Stimulated activated naive CD8-positive, alpha-beta T cell treated with anti-CD3 and anti-CD28 coated beads, Interleukin-15, Interleukin-2, amounts not matched to agents 100 ng/mL and 50 ng/mL, for 24 hours (primary cell): ENCODE results near the gene GRIN2A.

ENCODE experiments used
- H3K27ac Mint-ChIP-seq: one replicate; pipeline ENCODE4 v1.8.0; 2021; ENCODE audit warnings: mild to moderate bottlenecking, mixed read lengths
- H3K27me3 Mint-ChIP-seq: one replicate; pipeline ENCODE4 v1.8.0; 2021; ENCODE audit warnings: mixed read lengths
- H3K36me3 Mint-ChIP-seq: one replicate; pipeline ENCODE4 v1.8.0; 2021; ENCODE audit warnings: low read depth, mixed read lengths
- H3K4me1 Mint-ChIP-seq: one replicate; pipeline ENCODE4 v1.8.0; 2021; ENCODE audit warnings: low read depth, mixed read lengths
- H3K4me3 Mint-ChIP-seq: one replicate; pipeline ENCODE4 v1.8.0; 2021; ENCODE audit warnings: mild to moderate bottlenecking, mixed read lengths
- H3K9me3 Mint-ChIP-seq: one replicate; pipeline ENCODE4 v1.8.0; 2021; ENCODE audit warnings: mixed read lengths

GRIN2A gene

DNA sequence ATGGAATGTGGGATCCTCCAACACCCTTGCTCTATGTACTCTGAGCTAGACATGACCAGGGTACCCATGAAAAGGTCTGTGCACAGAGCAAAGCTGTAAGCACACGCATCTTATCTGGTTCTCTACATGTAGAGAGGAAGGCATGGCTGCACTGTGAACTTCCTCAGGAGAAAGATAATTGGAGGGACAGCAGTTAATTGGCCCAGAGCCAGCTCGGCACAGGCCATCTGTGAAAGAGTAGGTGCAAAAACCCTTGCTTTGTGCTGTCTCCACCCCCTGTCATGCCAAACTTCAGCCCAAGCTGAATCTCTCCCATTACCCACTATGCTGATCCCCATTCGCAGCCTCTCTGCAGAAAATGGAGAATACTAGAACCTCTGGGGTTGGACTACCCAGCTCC lies 241.0 kb downstream of the GRIN2A start:
- no peaks in the 10 kb centered on the region for H3K4me1 Mint-ChIP-seq
- peaks cover 3% of the 10 kb centered on the region for H3K9me3 Mint-ChIP-seq
- H3K27ac Mint-ChIP-seq = no peak overlapping the region
- no peaks in the 10 kb centered on the region for H3K27me3 Mint-ChIP-seq
- H3K4me3 Mint-ChIP-seq = no peak overlapping the region
- H3K36me3 Mint-ChIP-seq = no peaks in the 10 kb centered on the region

- Mint-ChIP-seq H3K36me3 (no peaks in the 10 kb centered on the region), H3K27me3 (peaks cover 3% of the 10 kb centered on the region), H3K4me1 (no peaks in the 10 kb centered on the region)
These were observed 247.3 kb downstream of the GRIN2A start for GRCh38 chr16:9934723-9935508.

DNA sequence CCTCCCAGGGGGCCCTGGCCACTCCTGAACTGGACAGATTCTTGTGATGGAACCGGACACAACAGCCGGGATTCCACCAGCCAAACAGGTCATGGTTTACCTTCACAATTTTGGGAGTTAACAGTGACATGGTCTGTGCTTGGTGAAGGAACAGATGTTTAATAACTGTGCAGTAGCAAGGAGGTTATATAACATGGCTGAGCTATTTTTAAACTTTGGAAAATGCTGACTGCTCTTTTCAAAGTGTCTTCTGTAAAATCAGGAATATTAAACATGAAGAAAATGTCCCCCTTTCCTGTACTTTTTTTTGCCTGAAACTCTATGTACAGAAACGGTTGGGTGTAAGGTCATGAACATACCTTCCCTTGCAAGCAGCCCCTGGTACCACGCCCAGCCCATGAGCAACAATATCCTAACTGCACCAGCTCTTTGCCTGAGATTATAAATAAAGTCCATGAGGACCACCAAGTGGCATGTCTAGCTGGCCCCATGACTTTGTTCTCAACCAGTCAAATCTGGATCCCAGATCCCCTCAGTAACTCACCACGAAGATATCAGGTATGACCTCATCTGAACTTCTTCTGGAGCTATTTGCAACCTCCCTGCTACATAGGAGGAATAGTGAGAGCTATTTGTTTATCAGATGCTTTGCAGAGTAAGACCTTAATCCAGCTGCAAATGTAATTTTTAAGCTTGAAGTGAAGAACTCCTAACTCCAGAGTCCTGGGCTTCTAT lies 249.1 kb downstream of the GRIN2A start:
- Mint-ChIP-seq H3K9me3 (peaks cover 3% of the 10 kb centered on the region), H3K27me3 (peaks cover 8% of the 10 kb centered on the region), H3K4me1 (no peaks in the 10 kb centered on the region), H3K27ac (no peak overlapping the region), H3K36me3 (no peaks in the 10 kb centered on the region), H3K4me3 (no peak overlapping the region)

More at GRCh38 chr16:9934723-9935508, 247.3 kb downstream of the GRIN2A start:
- no peak overlapping the region for H3K4me3 Mint-ChIP-seq
- peaks cover 3% of the 10 kb centered on the region for H3K9me3 Mint-ChIP-seq
- H3K27ac Mint-ChIP-seq = no peak overlapping the region

- Mint-ChIP-seq H3K27ac (no peak overlapping the region), H3K36me3 (no peaks in the 10 kb centered on the region), H3K27me3 (peaks cover 8% of the 10 kb centered on the region), H3K9me3 (peaks cover 3% of the 10 kb centered on the region), H3K4me3 (no peak overlapping the region), H3K4me1 (no peaks in the 10 kb centered on the region)
These were observed 250.2 kb downstream of the GRIN2A start for GRCh38 chr16:9932000-9932399.

DNA sequence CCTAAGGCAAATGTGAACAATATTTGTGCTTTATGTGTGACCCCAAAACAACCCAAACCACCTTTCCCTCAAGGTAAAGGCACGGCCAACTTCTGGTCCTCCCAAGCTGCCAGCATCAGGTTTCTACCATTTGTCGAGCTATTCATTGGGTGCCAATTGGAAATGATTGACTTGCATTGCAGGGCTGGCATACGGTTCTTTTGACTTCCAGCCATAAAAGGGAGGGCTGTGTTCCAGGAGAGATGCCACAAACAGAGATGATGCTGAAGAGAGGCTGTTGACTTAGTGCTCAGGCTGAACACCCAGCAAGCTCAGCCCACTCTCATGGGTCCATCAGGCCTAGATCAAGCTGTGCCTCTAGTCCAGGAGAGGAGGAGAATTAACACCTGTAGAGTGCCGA lies 252.4 kb downstream of the GRIN2A start:
- Mint-ChIP-seq H3K27me3 (peaks cover 4% of the 10 kb centered on the region), H3K4me1 (no peaks in the 10 kb centered on the region), H3K9me3 (no peaks in the 10 kb centered on the region), H3K36me3 (no peaks in the 10 kb centered on the region), H3K4me3 (no peak overlapping the region), H3K27ac (no peak overlapping the region)

GRCh38 chr16:9929313-9929712 lies 252.9 kb downstream of the GRIN2A start:
- H3K27ac Mint-ChIP-seq = no peak overlapping the region
- no peaks in the 10 kb centered on the region for H3K4me1 Mint-ChIP-seq
- H3K27me3 Mint-ChIP-seq = peaks cover 4% of the 10 kb centered on the region

GRCh38 chr16:9922441-9922840 lies 259.8 kb downstream of the GRIN2A start:
- H3K36me3 Mint-ChIP-seq = no peaks in the 10 kb centered on the region
- H3K9me3 Mint-ChIP-seq = no peaks in the 10 kb centered on the region
- no peak overlapping the region for H3K27ac Mint-ChIP-seq
- H3K4me1 Mint-ChIP-seq = no peaks in the 10 kb centered on the region
- H3K27me3 Mint-ChIP-seq = no peaks in the 10 kb centered on the region
- H3K4me3 Mint-ChIP-seq = no peak overlapping the region

More at GRCh38 chr16:9929313-9929712, 252.9 kb downstream of the GRIN2A start:
- Mint-ChIP-seq H3K9me3 (no peaks in the 10 kb centered on the region), H3K4me3 (no peak overlapping the region), H3K36me3 (no peaks in the 10 kb centered on the region)

DNA sequence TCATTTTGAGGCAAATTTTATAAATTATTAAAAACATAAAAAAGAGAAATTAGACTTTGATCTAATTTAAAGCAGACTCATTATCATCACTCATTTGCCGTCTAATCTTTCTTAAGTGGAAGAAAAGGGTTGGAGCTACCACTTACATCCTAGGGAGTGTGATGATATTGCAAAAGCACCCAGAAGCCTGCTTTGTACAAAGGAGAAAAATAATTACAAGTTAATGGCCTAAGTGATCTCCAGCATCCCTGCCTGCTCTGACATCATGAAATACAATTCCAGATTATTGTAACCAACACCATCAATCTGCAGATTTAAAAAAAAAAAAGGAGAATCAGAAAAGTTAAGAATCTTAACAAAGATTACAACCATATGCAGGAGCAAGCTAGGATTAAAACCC lies 260.2 kb downstream of the GRIN2A start:
- Mint-ChIP-seq H3K4me1 (no peaks in the 10 kb centered on the region), H3K27ac (no peak overlapping the region), H3K27me3 (no peaks in the 10 kb centered on the region), H3K4me3 (no peak overlapping the region), H3K9me3 (no peaks in the 10 kb centered on the region), H3K36me3 (no peaks in the 10 kb centered on the region)

DNA sequence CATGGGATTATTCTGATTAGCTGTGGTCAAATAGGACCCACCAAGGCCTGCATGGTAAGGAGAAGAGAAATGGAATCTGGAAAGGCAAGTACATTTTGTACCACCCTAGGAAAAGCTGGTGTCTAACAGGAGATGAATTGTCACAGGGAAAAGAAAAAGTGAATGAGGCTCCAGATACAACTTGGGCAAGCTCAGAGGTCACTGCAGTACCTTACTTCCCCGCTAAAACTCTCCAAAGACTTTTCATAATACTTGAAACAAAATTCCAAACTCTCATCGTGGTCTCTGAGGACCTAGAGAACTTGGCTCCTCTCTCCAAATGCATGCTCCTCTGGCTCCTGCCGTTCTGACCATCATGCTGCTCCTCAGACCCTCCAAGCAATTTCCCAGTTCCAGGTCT lies 262.8 kb downstream of the GRIN2A start:
- Mint-ChIP-seq H3K27me3 (no peaks in the 10 kb centered on the region), H3K36me3 (no peaks in the 10 kb centered on the region), H3K27ac (no peak overlapping the region), H3K4me3 (no peak overlapping the region), H3K4me1 (no peaks in the 10 kb centered on the region), H3K9me3 (no peaks in the 10 kb centered on the region)

- Mint-ChIP-seq H3K9me3 (no peaks in the 10 kb centered on the region), H3K36me3 (no peaks in the 10 kb centered on the region), H3K4me1 (no peaks in the 10 kb centered on the region), H3K4me3 (no peak overlapping the region), H3K27ac (no peak overlapping the region), H3K27me3 (no peaks in the 10 kb centered on the region)
These were observed 264.5 kb downstream of the GRIN2A start for GRCh38 chr16:9917691-9918090.

GRCh38 chr16:9913604-9914326 lies 268.5 kb downstream of the GRIN2A start:
- Mint-ChIP-seq H3K4me1 (no peaks in the 10 kb centered on the region), H3K4me3 (no peak overlapping the region), H3K27me3 (no peaks in the 10 kb centered on the region), H3K27ac (no peak overlapping the region), H3K9me3 (no peaks in the 10 kb centered on the region), H3K36me3 (no peaks in the 10 kb centered on the region)

GRCh38 chr16:9911989-9912388 lies 270.2 kb downstream of the GRIN2A start:
- no peaks in the 10 kb centered on the region for H3K27me3 Mint-ChIP-seq
- H3K4me1 Mint-ChIP-seq = no peaks in the 10 kb centered on the region
- no peak overlapping the region for H3K27ac Mint-ChIP-seq
- H3K4me3 Mint-ChIP-seq = no peak overlapping the region
- H3K36me3 Mint-ChIP-seq = no peaks in the 10 kb centered on the region
- no peaks in the 10 kb centered on the region for H3K9me3 Mint-ChIP-seq

DNA sequence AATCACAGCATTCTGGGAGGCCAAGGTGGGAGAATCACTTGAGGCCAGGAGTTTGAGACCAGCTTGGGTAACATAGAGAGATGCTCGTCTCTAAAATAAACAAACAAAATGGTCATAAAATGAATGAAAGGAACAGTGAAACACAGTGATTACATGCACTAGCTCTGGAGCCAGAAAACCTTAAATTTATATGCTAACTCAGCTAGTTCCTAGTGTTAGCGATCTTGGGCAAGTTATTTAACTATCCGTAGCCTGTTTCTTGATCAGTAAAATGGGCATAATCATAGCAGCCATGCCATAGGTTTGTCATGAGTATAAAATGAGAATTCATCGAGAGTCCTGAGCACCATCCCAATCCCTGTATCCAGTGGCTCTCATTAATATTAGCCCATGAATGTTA lies 271.0 kb downstream of the GRIN2A start:
- no peaks in the 10 kb centered on the region for H3K4me1 Mint-ChIP-seq
- H3K36me3 Mint-ChIP-seq = no peaks in the 10 kb centered on the region
- no peaks in the 10 kb centered on the region for H3K27me3 Mint-ChIP-seq
- H3K27ac Mint-ChIP-seq = no peak overlapping the region
- H3K9me3 Mint-ChIP-seq = no peaks in the 10 kb centered on the region
- H3K4me3 Mint-ChIP-seq = no peak overlapping the region

GRCh38 chr16:9909072-9909825 lies 273.0 kb downstream of the GRIN2A start:
- H3K9me3 Mint-ChIP-seq = no peaks in the 10 kb centered on the region
- H3K27me3 Mint-ChIP-seq = no peaks in the 10 kb centered on the region
- H3K36me3 Mint-ChIP-seq = no peaks in the 10 kb centered on the region
- H3K4me3 Mint-ChIP-seq = no peak overlapping the region
- no peak overlapping the region for H3K27ac Mint-ChIP-seq
- H3K4me1 Mint-ChIP-seq = no peaks in the 10 kb centered on the region
